HCT116 (cell line): Measurements from ENCODE around the gene CLEC16A. TPM values are rescaled to one million over a fixed set of nuclear protein-coding genes. Genes with fewer than 3 reads are reported as not detected.

Experiments used
- ATAC-seq: fragments of 200-7000 bp; cut with Tn5 transposase; 2 replicates; pipeline ENCODE4 v1.9.1; 2020; ENCODE audit warnings: mild to moderate bottlenecking, moderate library complexity
- BruUV-seq: library from RNA; stranded (reverse); fragments of 400-500 nt; replicated peaks from 2 replicates; lab custom pipeline; 2021; lab: Mats Ljungman, UMichigan
- CTCF ChIA-PET: fragments of 300-600 bp; sonication (Branson Sonifier 250); formaldehyde crosslinking; loops from one replicate; lab custom pipeline; 2021; ENCODE audit warnings: antibody characterized with exemption; lab: Charles Lee
- POLR2A ChIA-PET: fragments of 300-600, 350-600 bp; sonication (Branson Sonifier 250); formaldehyde crosslinking; loops from one replicate; lab custom pipeline; 2021; ENCODE audit warnings: antibody characterized with exemption; lab: Charles Lee
- RAD21 ChIA-PET, 2 experiments: fragments of 300-600 bp; sonication (Branson Sonifier 250); formaldehyde crosslinking; loops; one replicate each; lab custom pipeline; 2023; ENCODE audit warnings: low total read pairs in 2 of 2; ENCODE audit not compliant: uncharacterized antibody in 2 of 2, unreplicated experiment in 2 of 2, low non-redundant PET in 1 of 2; lab: Charles Lee
- DNase-seq: peaks from one replicate; pipeline ENCODE4 v3.0.0-alpha.2; 2010; ENCODE audit warnings: low read depth, low spot score
- H2AFZ ChIP-seq: fragments of 200-600 bp; shearing (Covaris generic), sonication (generic); 2 replicates; pipeline ENCODE4 v1.6.1; 2017; ENCODE audit warnings: low read depth, mixed run types, mixed read lengths, antibody characterized with exemption, low read length; ENCODE audit not compliant: poor library complexity, severe bottlenecking
- H3K27ac ChIP-seq: 2 replicates; pipeline ENCODE4 v1.5.1; 2012; ENCODE audit warnings: low read depth, low read length
- H3K27me3 ChIP-seq: fragments of 200-600 bp; sonication (generic); 2 replicates; pipeline ENCODE4 v1.6.1; 2016; ENCODE audit warnings: mixed run types, low read length, mixed read lengths; ENCODE audit not compliant: insufficient read depth
- H3K36me3 ChIP-seq, 2 experiments: fragments of 200-500 bp in 1 of 2; fragments of 200-600 bp in 1 of 2; sonication (Bioruptor generic) in 1 of 2; sonication (generic) in 1 of 2; 2 replicates each; pipeline versions ENCODE4 v1.5.1 to v1.6.1; 2014 to 2016; ENCODE audit warnings: low read length in 2 of 2, inconsistent platforms in 1 of 2, mixed read lengths in 1 of 2, mixed run types in 1 of 2; ENCODE audit not compliant: insufficient read depth in 2 of 2, control insufficient read depth in 1 of 2
- H3K4me1 ChIP-seq, 2 experiments: fragments of 200-600 bp in 1 of 2; sonication (generic) in 1 of 2; 2 replicates each; pipeline versions ENCODE4 v1.5.1 to v1.6.1; 2012 to 2017; ENCODE audit warnings: low read length in 2 of 2, inconsistent platforms in 1 of 2, mild to moderate bottlenecking in 1 of 2, mixed read lengths in 1 of 2, mixed run types in 1 of 2, moderate library complexity in 1 of 2; ENCODE audit not compliant: insufficient read depth in 2 of 2, control insufficient read depth in 1 of 2
- H3K4me2 ChIP-seq: fragments of 200-600 bp; sonication (generic); 2 replicates; pipeline ENCODE4 v1.6.1; 2017; ENCODE audit warnings: mixed run types, low read length, mixed read lengths
- H3K4me3 ChIP-seq, 2 experiments: fragments of 200-600 bp in 1 of 2; sonication (generic) in 1 of 2; replicated peaks in 1 of 2; 2 replicates each; pipeline ENCODE4 v1.5.1; 2011 to 2016; ENCODE audit warnings: low read length in 2 of 2, control low read depth in 1 of 2, low read depth in 1 of 2, mild to moderate bottlenecking in 1 of 2, mixed read lengths in 1 of 2, mixed run types in 1 of 2
- H3K79me2 ChIP-seq: fragments of 200-600 bp; sonication (generic); 2 replicates; pipeline ENCODE4 v1.6.1; 2017; ENCODE audit warnings: mild to moderate bottlenecking, mixed run types, low read length, moderate library complexity, mixed read lengths; ENCODE audit not compliant: insufficient read depth
- H3K9ac ChIP-seq: fragments of 200-600 bp; sonication (generic); 2 replicates; pipeline ENCODE4 v1.6.1; 2016; ENCODE audit warnings: low read length, mixed read lengths
- H3K9me2 ChIP-seq: fragments of 200-600 bp; sonication (generic), shearing (Covaris generic); 2 replicates; pipeline ENCODE4 v1.6.1; 2017; ENCODE audit warnings: mixed run types, mild to moderate bottlenecking, moderate library complexity; ENCODE audit not compliant: insufficient read depth
- H3K9me3 ChIP-seq, 2 experiments: fragments of 200-500 bp in 1 of 2; fragments of 200-600 bp in 1 of 2; sonication (Bioruptor generic) in 1 of 2; sonication (generic) in 1 of 2; 2 replicates each; pipeline ENCODE4 v1.6.1; 2014 to 2017; ENCODE audit warnings: low read length in 2 of 2, mixed read lengths in 2 of 2, inconsistent platforms in 1 of 2, low read depth in 1 of 2, mild to moderate bottlenecking in 1 of 2, mixed run types in 1 of 2, moderate library complexity in 1 of 2; ENCODE audit not compliant: control insufficient read depth in 1 of 2, insufficient read depth in 1 of 2
- H4K20me1 ChIP-seq: fragments of 200-600 bp; sonication (generic), shearing (Covaris generic); 2 replicates; pipeline ENCODE4 v1.6.1; 2017; ENCODE audit warnings: mixed run types, mild to moderate bottlenecking, moderate library complexity; ENCODE audit not compliant: insufficient read depth
- CBX3 ChIP-seq: IDR thresholded peaks from 2 replicates; pipeline ENCODE4 v1.6.1; 2012; ENCODE audit warnings: low read depth
- EGR1 ChIP-seq: IDR thresholded peaks from 2 replicates; pipeline ENCODE4 v1.6.1; 2012; ENCODE audit warnings: low read depth
- ELF1 ChIP-seq: IDR thresholded peaks from 2 replicates; pipeline ENCODE4 v1.6.1; 2012; ENCODE audit warnings: low read depth, borderline replicate concordance
- EZH2phosphoT487 ChIP-seq: fragments of 200-600 bp; IDR thresholded peaks from 2 replicates; pipeline ENCODE4 v1.6.1; 2018; ENCODE audit warnings: antibody characterized with exemption, borderline replicate concordance
- FOSL1 ChIP-seq: IDR thresholded peaks from 2 replicates; pipeline ENCODE4 v1.6.1; 2012; ENCODE audit warnings: low read depth
- JUND ChIP-seq: IDR thresholded peaks from 2 replicates; pipeline ENCODE4 v1.6.1; 2012
- POLR2A ChIP-seq: IDR thresholded peaks from 2 replicates; pipeline ENCODE4 v1.7.0; 2011; ENCODE audit warnings: borderline replicate concordance; ENCODE audit not compliant: insufficient read depth, insufficient read length; ENCODE audit errors: extremely low read depth
- RAD21 ChIP-seq: IDR thresholded peaks from 2 replicates; pipeline ENCODE4 v1.6.1; 2012; ENCODE audit warnings: low read depth, mild to moderate bottlenecking
- SIN3A ChIP-seq: IDR thresholded peaks from 2 replicates; pipeline ENCODE4 v1.6.1; 2012; ENCODE audit warnings: low read depth
- SP1 ChIP-seq: IDR thresholded peaks from 2 replicates; pipeline ENCODE4 v1.6.1; 2012; ENCODE audit warnings: low read depth
- TCF7L2 ChIP-seq: IDR thresholded peaks from 2 replicates; pipeline ENCODE4 v1.7.0; 2011; ENCODE audit warnings: borderline replicate concordance, inconsistent platforms; ENCODE audit not compliant: insufficient read depth, insufficient read length; ENCODE audit errors: extremely low read depth
- ZNF274 ChIP-seq: fragments of 200-500 bp; sonication (Bioruptor generic); IDR thresholded peaks from 2 replicates; pipeline ENCODE4 v1.6.1; 2014; ENCODE audit warnings: mild to moderate bottlenecking, low read depth, low read length, inconsistent platforms
- intact Hi-C: fragments of 100-400 bp; cut with micrococcal nuclease; formaldehyde crosslinking; loops from 2 replicates; pipeline ENCODE4 v1.10.0; 2022
- total RNA-seq: library from RNA; stranded (reverse); gene quantifications from one replicate; pipeline ENCODE4 v1.2.1, GENCODE V29; 2021; ENCODE audit not compliant: unreplicated experiment
- TF ChIP-seq, protein P1 (sequence below): IDR thresholded peaks from 2 replicates; pipeline ENCODE4 v1.6.1; 2011; ENCODE audit warnings: mild to moderate bottlenecking, low read length, moderate library complexity; ENCODE audit not compliant: insufficient replicate concordance; ENCODE audit errors: extremely low read depth
- TF ChIP-seq, protein P2 (sequence below): IDR thresholded peaks from 2 replicates; pipeline ENCODE4 v1.6.1; 2012
- TF ChIP-seq, protein P3 (sequence below): IDR thresholded peaks from 2 replicates; pipeline ENCODE4 v1.6.1; 2012
- TF ChIP-seq, protein P4 (sequence below), 3 experiments: fragments of 200-600 bp in 1 of 3; sonication (generic) in 1 of 3; IDR thresholded peaks in 2 of 3; conservative IDR thresholded peaks in 1 of 3; 2 replicates each; pipeline ENCODE4 v1.5.1; 2012 to 2017; ENCODE audit warnings: low read depth in 2 of 3, low read length in 2 of 3, antibody characterized with exemption in 1 of 3, borderline replicate concordance in 1 of 3, control low read depth in 1 of 3, mild to moderate bottlenecking in 1 of 3, mixed read lengths in 1 of 3, mixed run types in 1 of 3, moderate library complexity in 1 of 3; ENCODE audit not compliant: insufficient read depth in 1 of 3

Gene CLEC16A
- total RNA-seq, 1 experiment from 2014 or later, result 18.0 TPM

DNA sequence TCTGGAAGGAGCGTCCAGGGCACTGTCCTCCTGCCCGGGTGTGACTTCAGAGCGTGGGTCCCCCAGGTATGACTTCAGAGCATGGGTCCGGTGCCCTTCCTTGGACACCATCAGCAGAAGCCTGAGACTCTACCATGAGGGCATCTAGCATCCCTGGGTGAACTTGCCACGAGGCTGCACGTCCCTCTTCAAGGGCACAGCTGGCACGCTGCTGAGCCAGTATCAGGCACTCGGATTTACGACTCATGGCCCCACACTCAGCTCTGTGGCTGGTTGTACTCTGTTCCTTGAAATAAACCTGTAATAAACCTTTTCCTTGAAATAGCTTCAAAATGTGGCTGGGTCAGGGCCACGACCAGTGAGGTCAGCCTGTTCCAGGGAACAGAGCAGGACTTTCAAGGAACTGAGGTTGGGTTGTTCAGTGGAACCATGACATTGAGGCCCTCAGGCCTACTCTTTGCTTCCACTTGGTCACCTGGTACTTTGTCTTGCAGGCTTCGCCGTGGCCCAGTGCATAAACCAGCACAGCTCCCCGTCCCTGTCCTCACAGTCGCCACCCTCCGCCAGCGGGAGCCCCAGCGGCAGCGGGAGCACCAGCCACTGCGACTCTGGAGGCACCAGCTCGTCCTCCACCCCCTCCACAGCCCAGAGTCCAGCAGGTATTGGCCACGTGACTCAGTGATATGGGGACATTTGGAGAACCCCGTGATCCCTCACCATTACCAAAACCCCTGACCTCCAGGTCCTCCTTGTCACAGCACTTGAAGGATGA lies 221.7 kb downstream of the CLEC16A start (continued):
- TF ChIP-seq SIN3A (no peak), CBX3 (no peak), ZNF274 (no peak), ELF1 (no peak), EZH2phosphoT487 (no peak), EGR1 (no peak), TCF7L2 (no peak), SP1 (no peak)
- TF ChIP-seq, protein P1, sequence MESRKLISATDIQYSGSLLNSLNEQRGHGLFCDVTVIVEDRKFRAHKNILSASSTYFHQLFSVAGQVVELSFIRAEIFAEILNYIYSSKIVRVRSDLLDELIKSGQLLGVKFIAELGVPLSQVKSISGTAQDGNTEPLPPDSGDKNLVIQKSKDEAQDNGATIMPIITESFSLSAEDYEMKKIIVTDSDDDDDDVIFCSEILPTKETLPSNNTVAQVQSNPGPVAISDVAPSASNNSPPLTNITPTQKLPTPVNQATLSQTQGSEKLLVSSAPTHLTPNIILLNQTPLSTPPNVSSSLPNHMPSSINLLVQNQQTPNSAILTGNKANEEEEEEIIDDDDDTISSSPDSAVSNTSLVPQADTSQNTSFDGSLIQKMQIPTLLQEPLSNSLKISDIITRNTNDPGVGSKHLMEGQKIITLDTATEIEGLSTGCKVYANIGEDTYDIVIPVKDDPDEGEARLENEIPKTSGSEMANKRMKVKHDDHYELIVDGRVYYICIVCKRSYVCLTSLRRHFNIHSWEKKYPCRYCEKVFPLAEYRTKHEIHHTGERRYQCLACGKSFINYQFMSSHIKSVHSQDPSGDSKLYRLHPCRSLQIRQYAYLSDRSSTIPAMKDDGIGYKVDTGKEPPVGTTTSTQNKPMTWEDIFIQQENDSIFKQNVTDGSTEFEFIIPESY, result no peak
- TF ChIP-seq, protein P2, sequence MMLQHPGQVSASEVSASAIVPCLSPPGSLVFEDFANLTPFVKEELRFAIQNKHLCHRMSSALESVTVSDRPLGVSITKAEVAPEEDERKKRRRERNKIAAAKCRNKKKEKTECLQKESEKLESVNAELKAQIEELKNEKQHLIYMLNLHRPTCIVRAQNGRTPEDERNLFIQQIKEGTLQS, result no peak
- TF ChIP-seq, protein P3, sequence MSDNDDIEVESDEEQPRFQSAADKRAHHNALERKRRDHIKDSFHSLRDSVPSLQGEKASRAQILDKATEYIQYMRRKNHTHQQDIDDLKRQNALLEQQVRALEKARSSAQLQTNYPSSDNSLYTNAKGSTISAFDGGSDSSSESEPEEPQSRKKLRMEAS, result no peak
- TF ChIP-seq, all 23 proteins: peak for 0

DNA sequence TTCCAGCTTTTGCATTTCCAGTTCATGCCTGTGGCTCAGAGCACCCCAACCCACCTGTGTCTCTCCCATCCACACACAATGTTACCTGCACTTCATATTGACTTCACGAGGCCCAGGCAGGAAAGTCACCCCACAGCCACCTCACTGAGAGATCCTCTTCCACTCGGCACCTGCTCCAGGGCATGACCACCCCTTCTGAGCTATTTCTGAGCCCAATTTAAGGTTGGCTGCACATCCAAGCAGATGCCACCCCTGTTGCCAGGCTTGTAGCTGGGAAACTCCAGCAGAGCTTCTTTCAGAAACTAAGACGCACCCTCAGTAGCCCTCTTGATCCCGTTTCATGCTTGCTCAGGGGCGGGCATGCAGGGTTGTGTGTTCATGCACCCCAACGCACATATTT lies 223.2 kb downstream of the CLEC16A start:
- Histone ChIP-seq H3K27me3 (no peaks in the 10 kb centered on the region), H3K27ac (no peak overlapping the region), H3K79me2 (no peaks in the 10 kb centered on the region), H3K36me3 (no peaks in the 10 kb centered on the region), H4K20me1 (no peaks in the 10 kb centered on the region), H3K4me3 (no peak overlapping the region), H3K4me1 (peaks cover 6 to 8% of the 10 kb centered on the region in 2 experiments; a peak in 3 of 4 replicates), H2AFZ (no peak overlapping the region), H3K9ac (no peak overlapping the region), H3K4me2 (no peak overlapping the region), H3K9me2 (no peaks in the 10 kb centered on the region), H3K9me3 (no peaks in the 10 kb centered on the region)
- BruUV-seq, result no TSS peak
- intact Hi-C loops, result no loop called here
- ChIA-PET CTCF (no interaction called here), POLR2A (no interaction called here), RAD21 (no interaction called here)
- DNase-seq (no peak), ATAC-seq (no peak)
- TF ChIP-seq CBX3 (no peak), EGR1 (no peak), EZH2phosphoT487 (no peak), RAD21 (no peak), JUND (no peak), FOSL1 (no peak), POLR2A (no peak), SP1 (no peak)
- TF ChIP-seq, protein P3, result no peak
- TF ChIP-seq, protein P2, result no peak
- TF ChIP-seq, protein P1, result no peak
- TF ChIP-seq, protein P4, sequence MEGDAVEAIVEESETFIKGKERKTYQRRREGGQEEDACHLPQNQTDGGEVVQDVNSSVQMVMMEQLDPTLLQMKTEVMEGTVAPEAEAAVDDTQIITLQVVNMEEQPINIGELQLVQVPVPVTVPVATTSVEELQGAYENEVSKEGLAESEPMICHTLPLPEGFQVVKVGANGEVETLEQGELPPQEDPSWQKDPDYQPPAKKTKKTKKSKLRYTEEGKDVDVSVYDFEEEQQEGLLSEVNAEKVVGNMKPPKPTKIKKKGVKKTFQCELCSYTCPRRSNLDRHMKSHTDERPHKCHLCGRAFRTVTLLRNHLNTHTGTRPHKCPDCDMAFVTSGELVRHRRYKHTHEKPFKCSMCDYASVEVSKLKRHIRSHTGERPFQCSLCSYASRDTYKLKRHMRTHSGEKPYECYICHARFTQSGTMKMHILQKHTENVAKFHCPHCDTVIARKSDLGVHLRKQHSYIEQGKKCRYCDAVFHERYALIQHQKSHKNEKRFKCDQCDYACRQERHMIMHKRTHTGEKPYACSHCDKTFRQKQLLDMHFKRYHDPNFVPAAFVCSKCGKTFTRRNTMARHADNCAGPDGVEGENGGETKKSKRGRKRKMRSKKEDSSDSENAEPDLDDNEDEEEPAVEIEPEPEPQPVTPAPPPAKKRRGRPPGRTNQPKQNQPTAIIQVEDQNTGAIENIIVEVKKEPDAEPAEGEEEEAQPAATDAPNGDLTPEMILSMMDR (IDR thresholded peaks at IDR 0.05 in 2 of 3, conservative IDR thresholded peaks at IDR 0.05 in 1 of 3; ENCODE audit: borderline replicate concordance in 1 of 3, insufficient read depth in 1 of 3, low read depth in 2 of 3, low read length in 2 of 3), result no peak
